HG03469 (cell line): ENCODE measurements around the gene LRRN1.
"Not testable (repeated sequence)": the region's sequence is repeated elsewhere in the genome, so short reads cannot be mapped to it uniquely, and the experiment has no call there.

Experiments
- ATAC-seq: cut with Tn5 transposase; IDR thresholded peaks from one replicate; pipeline ENCODE4 v1.9.1; 2021; ENCODE audit warnings: mild to moderate bottlenecking, moderate library complexity, moderate number of reproducible peaks; ENCODE audit not compliant: unreplicated experiment

LRRN1 gene

DNA sequence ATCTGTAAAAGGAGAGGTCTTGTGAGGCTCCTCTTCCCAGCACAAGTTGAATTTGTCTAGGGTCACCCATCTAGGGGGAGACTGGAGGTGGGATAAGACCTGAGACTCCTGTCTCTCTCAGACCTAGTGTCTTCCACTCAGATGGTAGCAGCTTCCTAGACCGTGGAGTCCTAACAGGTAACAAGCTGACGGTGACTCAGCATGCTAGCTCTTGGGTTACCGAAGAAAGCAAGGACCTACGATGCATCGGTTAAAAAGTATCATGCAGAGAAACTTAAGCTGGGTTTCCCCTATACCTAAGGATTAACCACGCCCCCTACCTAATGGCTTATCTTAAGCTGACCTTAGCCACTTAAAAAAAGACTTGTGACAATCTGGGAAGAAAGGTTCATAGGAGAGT is 7.6 kb downstream of the LRRN1 start:
- no peak for ATAC-seq

GRCh38 chr3:3813013-3813412 is 13.8 kb downstream of the LRRN1 start:
- ATAC-seq, result no peak

DNA sequence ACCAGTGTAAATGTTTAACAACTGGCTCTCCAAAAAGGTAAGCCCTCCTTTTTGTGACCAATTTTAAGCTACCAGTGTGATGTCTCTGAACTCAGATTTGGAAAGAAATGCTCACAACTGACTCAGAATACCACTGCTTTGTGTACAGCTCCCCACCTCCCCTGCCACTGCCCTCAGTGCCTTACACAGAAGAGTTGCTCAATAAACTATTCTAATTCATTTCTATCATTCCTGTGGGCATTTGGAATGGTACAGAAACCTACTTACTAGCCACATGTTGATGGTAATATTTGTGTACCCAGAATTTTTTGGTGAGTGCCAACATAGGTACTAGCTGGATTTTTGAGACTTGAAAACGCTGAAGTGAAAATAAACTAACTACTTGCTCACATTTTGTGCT is 16.0 kb downstream of the LRRN1 start:
- ATAC-seq, result no peak

DNA sequence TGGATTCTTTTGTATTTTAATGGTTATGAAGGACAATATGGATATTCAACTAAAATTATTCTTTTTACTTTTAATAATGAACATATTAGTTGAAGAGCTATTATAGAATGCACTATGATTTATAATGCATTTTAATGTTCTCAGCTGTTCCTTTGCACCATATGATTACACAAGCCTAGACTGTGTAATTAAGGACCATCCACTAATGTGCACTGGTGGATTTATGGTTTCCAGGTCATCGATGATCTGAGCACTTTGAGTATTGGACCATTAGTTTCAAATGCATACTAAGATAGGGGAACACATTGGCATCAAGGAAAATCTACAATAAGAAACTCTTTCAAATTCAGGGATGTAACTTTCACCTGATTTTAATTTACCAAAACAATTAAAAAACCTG is 16.8 kb downstream of the LRRN1 start:
- no peak for ATAC-seq

DNA sequence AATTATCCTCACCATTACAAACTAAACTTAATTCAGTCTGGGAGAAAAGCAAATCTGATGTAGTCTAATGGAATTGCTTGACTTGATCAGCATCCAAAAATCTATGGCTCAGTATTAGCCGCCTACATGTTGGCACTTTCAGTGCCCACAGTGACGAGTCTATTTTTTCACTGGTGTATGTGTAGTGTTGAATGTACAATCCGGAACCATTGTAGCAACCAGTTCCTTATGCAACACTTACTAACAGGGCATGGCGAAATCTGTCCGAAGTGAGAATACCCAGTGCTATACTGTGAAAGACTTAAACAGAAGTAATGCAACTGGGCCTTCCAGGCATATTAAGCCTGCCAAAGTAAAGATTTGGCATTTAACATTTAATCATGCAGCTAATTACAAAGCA is 18.6 kb downstream of the LRRN1 start:
- ATAC-seq, result no peak

DNA sequence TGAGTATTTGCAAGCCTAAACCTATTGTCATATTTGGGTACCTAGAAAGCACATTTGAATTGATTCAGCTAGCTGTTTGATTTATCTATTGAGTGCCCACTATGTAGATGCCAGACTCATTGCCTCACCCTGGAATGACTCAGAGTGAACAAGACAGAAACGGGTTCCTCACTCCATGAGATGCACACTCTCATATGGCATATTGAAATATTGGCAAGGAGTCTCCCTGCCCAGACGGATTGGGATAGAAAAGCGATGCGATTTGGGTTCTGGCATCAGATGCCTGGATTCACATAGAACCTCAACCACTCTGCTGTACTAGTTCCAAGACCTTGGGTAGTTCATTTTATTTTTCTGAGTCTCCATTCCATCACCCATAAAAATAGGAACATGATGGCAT is 22.5 kb downstream of the LRRN1 start:
- no peak for ATAC-seq

DNA sequence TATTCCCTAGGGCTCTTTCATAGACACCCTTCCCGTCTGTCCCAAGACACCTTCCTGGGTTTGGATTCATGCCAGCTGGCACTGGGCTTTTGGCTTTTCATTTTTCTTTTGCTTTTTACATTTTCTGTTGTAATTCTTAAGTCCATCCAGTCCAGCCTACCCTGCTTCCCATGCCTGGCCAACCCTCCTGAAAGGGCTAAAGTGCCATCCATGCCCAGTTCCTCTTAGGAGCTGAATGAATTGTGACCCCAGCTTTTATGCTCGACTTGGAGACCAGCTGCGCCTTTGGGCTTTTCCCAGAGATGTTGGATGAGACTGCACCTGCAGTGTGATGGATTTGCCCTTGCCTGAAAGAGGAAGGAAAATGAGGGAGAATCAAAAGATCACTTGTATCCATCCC is 25.8 kb downstream of the LRRN1 start:
- ATAC-seq, result no peak

GRCh38 chr3:3826521-3826920 is 27.3 kb downstream of the LRRN1 start:
- ATAC-seq, result no peak

GRCh38 chr3:3827111-3827510 is 27.9 kb downstream of the LRRN1 start:
- no peak for ATAC-seq

- not testable (repeated sequence) for ATAC-seq
Observed at GRCh38 chr3:3828417-3828816, 29.2 kb downstream of the LRRN1 start.

GRCh38 chr3:3836845-3837244 is 37.6 kb downstream of the LRRN1 start:
- no peak for ATAC-seq

DNA sequence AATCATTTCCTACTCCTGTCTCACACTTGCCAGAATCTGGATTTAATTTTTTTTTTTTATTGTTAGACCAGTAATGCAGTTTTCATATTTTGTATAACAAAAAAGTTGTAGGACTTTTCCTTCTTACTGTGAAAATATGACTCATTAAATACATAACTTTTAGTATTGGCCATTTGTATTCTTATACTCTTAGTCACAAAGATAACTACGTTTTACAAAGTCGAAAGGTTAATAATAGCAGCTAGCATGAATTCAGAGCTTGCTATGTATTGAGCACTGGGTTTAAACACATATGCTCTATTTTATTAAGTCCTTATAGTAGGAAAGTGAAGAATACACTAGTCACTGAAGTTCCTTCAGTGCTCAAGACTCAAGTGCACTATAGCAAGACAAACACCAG is 43.1 kb downstream of the LRRN1 start:
- no peak for ATAC-seq

DNA sequence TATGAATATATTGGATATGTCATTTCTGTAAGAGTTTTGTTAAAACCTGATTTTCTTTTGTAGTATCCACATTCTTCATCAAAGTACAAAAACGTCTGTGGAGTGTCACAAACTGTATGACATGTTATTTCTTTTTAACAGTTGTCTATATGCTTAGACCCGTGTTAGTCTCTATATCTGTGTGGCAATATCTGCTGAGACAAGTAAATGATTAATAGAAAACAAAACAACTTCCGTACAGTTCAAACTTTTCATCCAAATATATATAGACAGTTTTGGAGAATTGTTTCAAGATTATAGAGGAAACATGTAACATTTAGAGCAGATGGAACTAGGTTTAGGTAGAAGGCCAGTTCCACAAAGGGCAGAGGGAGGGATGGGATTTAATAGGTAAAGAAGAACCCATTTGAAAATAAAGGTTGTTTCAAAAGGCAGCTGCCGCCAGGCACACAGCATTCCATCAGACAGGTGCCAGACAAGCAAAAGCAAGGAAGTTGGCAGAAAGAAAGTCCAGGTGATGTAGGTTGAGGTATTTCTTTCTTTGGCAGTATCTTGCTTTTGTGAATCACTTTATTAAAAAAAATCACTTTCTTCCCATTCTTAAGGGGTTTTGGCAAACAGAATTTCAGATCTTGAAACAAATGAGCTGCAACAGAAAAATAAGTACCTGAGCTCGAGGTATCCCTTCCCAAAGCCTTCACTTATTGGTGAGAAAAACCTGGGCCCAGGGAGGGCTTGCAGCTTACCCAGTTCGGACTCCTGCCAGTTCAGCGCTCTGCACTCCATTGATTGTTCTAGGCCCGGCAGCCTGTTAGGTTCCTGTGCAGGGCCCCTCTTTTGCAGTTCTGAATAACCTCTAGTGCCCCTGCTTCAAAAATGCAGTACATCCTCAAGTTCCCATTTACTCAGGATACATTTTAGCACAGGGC is 49.0 kb downstream of the LRRN1 start:
- ATAC-seq, result no peak

- ATAC-seq, result no peak
Observed at GRCh38 chr3:3848923-3849275, 49.7 kb downstream of the LRRN1 start.

- ATAC-seq, result peak; percentile 97
Observed at GRCh38 chr3:3851621-3852323, 52.5 kb downstream of the LRRN1 start.

DNA sequence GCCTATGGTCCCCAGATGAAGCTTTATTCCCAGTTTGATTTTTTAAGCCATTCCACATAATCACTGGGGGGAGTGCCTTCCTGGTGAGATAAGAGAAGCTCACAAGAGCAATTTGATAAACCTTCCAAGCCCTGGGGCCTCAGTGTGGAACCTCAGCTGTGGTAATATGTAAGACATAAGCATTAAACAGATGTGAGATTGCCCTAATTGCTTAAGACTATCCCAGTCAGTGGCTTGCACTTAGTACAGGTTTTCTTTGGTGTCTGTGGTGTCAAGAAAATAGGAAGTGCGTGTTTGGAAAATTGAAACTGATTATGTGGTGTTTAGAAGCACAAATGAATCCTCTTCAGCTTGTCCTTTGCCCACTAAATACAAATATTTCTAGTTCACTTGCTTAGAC is 54.3 kb downstream of the LRRN1 start:
- no peak for ATAC-seq

DNA sequence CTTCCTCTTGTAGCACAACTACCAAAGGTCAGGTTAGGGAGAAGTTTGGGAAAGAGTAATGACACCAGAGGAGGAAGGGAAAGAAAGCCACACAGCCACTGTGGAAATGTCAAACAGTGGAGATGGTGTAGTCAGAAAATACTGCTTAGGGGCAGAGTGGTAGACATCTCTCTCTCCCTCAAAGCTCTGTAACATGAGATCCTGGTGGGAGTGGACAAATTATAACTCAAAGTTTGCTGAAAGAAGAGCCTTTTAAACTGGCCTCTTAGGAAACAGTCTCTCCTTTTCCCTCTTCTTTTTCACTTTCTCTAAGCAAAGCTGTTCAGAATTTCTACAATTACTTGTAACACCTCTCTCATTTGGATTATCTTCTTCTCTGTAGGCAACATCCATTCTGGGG is 55.8 kb downstream of the LRRN1 start:
- ATAC-seq, result no peak

DNA sequence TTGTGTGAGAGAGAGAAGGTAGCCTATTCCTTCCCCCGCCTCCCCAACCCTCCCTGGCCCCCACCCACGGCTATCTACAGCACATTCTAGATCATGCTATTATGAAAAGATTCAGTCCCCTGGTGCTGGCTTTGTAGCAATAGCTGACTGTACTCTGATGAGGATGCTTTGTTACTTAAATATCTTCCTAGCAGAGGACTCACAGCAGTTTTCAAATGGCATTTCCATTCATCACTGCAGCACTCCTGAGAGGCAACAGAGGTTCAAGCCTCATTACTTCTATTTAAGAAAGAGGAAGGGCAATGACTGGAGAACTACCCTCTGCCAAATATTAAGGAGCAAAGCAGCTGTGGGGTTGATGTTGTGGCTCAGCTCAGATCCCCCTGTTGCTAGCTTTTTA is 61.0 kb downstream of the LRRN1 start:
- no peak for ATAC-seq

- no peak for ATAC-seq
Observed at GRCh38 chr3:3862534-3862933, 63.3 kb downstream of the LRRN1 start.

DNA sequence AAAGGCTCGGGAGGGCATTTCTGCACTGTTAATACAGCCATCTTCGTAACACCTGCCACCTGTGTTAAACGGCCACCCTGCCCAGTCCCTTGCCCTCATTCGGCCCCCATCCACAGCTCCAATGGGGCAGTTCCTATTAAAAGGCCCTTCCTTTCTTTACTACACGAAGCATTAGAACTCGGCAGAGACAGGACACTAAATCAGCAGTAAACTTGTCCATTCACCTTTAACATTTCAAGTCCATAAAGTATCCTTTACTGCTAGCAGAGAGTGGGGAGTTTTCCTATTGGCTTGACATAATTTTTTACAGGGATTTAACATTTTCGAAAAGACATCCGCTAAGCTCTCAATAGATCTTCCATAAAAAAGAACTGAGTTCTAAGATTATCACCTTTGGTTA is 76.3 kb downstream of the LRRN1 start:
- ATAC-seq, result no peak

- no peak for ATAC-seq
Observed at GRCh38 chr3:3881050-3881449, 81.8 kb downstream of the LRRN1 start.

GRCh38 chr3:3887311-3887710 is 88.1 kb downstream of the LRRN1 start:
- not testable (repeated sequence) for ATAC-seq
